WI38 (cell line): ENCODE measurements around the gene CELF2.

ENCODE experiments used
- H3K4me3 ChIP-seq: 2 replicates; pipeline ENCODE4 v1.5.1; 2011; ENCODE audit warnings: low read depth, mild to moderate bottlenecking, control low read depth, low read length
- TF ChIP-seq, protein P1 (sequence below): IDR thresholded peaks from 2 replicates; pipeline ENCODE4 v1.5.1; 2012; ENCODE audit warnings: low read depth, mild to moderate bottlenecking, control low read depth, low read length

The CELF2 gene

DNA sequence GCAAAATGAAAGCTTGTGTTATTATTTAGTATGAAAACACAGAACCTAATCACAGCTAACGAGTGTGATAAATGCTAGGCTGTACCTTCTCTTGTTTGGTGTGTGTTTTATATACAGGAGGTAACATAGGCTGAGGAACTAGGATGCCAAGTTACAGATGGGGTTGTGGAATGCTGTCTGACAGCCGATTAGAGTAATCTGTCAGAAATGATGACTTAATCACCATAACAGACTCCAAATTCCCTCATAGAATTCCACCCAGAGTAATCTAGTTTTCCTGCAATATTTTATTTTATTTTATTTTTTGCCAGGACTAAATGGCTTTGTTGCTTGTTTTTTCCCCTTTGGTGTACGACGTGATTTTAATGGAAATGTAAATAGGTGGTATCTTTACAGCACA is 221.2 kb downstream of the CELF2 start:
- H3K4me3 ChIP-seq = no peak overlapping the region
- TF ChIP-seq, protein P1, sequence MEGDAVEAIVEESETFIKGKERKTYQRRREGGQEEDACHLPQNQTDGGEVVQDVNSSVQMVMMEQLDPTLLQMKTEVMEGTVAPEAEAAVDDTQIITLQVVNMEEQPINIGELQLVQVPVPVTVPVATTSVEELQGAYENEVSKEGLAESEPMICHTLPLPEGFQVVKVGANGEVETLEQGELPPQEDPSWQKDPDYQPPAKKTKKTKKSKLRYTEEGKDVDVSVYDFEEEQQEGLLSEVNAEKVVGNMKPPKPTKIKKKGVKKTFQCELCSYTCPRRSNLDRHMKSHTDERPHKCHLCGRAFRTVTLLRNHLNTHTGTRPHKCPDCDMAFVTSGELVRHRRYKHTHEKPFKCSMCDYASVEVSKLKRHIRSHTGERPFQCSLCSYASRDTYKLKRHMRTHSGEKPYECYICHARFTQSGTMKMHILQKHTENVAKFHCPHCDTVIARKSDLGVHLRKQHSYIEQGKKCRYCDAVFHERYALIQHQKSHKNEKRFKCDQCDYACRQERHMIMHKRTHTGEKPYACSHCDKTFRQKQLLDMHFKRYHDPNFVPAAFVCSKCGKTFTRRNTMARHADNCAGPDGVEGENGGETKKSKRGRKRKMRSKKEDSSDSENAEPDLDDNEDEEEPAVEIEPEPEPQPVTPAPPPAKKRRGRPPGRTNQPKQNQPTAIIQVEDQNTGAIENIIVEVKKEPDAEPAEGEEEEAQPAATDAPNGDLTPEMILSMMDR = no peak

- H3K4me3 ChIP-seq = no peak overlapping the region
- TF ChIP-seq, protein P1 = no peak
Measured at GRCh38 chr10:11240641-11241040, 223.0 kb downstream of the CELF2 start.

- TF ChIP-seq, protein P1 = no peak
- H3K4me3 ChIP-seq = no peak overlapping the region
Measured at GRCh38 chr10:11242443-11243387, 225.0 kb downstream of the CELF2 start.

GRCh38 chr10:11243425-11244222 is 226.0 kb downstream of the CELF2 start:
- H3K4me3 ChIP-seq = no peak overlapping the region
- TF ChIP-seq, protein P1 = no peak

DNA sequence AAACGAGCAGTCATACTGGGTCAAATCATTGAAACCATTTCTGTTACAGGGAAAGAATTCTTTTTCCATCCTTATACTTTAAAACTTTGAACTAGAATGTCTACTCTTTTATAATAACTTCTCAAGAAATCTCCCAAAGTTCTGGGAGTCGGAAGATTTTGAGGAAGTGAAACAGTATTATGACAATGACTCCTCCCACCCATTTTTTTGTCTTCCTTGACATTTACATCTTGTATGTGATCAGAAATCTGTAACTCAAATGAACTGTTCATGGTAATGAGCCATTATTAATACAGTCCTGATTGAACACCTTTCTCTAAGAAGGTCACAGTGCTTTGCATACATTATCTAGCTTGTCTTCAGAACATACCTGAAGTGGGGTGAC is 227.4 kb downstream of the CELF2 start:
- TF ChIP-seq, protein P1 = no peak
- no peak overlapping the region for H3K4me3 ChIP-seq

GRCh38 chr10:11245510-11245909 is 227.8 kb downstream of the CELF2 start:
- H3K4me3 ChIP-seq = no peak overlapping the region
- TF ChIP-seq, protein P1 = no peak
